ENCODE measurements around the gene GRAPL. TPM values are rescaled to one million over a fixed set of nuclear protein-coding genes. Genes with fewer than 3 reads are reported as not detected.
"Not testable (repeated sequence)": the region's sequence is repeated elsewhere in the genome, so short reads cannot be mapped to it uniquely, and the experiment has no call there.

GRAPL gene
- total and polyA plus RNA-seq, 2 of the 13 experiments (the other 11 are each of a cell fraction or from before 2014, with no cell fraction given) = 0.62 TPM; not detected in 1

GRCh38 chr17:19133793-19134192, 6.4 kb downstream of the GRAPL start:
- FAIRE-seq; POLR2A ChIA-PET; H3K27ac ChIP-seq (ENCODE audit: extremely low read length, insufficient read depth, low read length); CTCF ChIA-PET (ENCODE audit: low intra/inter-chr PET ratio, low total read pairs); BruUV-seq (replicated peaks); intact Hi-C loops (cut with micrococcal nuclease; ENCODE audit: unreplicated experiment); H3K9ac ChIP-seq (ENCODE audit: insufficient read depth, low read depth, low read length); in situ Hi-C loops (cut with HindIII; ENCODE audit: extremely low pct_ligation_motif_present, low pct_unique_long_range_greater_than_20kb); H4K20me1 ChIP-seq (ENCODE audit: insufficient read depth, low read length); ATAC-seq; H3K4me3 ChIP-seq (replicated peaks in 1 of 3; ENCODE audit: insufficient read depth in 1 of 3, low read depth in 2 of 3, low read length in 3 of 3); DNase-seq (ENCODE audit: low spot score); H3K4me1 ChIP-seq (ENCODE audit: insufficient read depth, low read length); H3K9me3 ChIP-seq (ENCODE audit: low read length); H2AFZ ChIP-seq (ENCODE audit: low read length); H3K36me3 ChIP-seq (replicated peaks in 1 of 2; ENCODE audit: control insufficient read depth in 1 of 2, insufficient read depth in 2 of 2, low read length in 2 of 2); H3K79me2 ChIP-seq (ENCODE audit: insufficient read depth, low read length); H3K4me2 ChIP-seq (ENCODE audit: low read depth, low read length); H3K27me3 ChIP-seq (ENCODE audit: control insufficient read depth in 1 of 2, insufficient read depth in 2 of 2, low read length in 2 of 2): not testable (repeated sequence)
- no CpG with 5 or more reads among the region's 9 CpGs for WGBS (ENCODE audit: low lambda C conversion rate)

- H3K4me3 ChIP-seq (replicated peaks in 1 of 3; ENCODE audit: insufficient read depth in 1 of 3, low read depth in 2 of 3, low read length in 3 of 3); H4K20me1 ChIP-seq (ENCODE audit: insufficient read depth, low read length); H2AFZ ChIP-seq (ENCODE audit: low read length); FAIRE-seq; POLR2A ChIA-PET; H3K4me2 ChIP-seq (ENCODE audit: low read depth, low read length); H3K27ac ChIP-seq (ENCODE audit: extremely low read length, insufficient read depth, low read length); H3K4me1 ChIP-seq (ENCODE audit: insufficient read depth, low read length); H3K9ac ChIP-seq (ENCODE audit: insufficient read depth, low read depth, low read length); DNase-seq (ENCODE audit: low spot score); in situ Hi-C loops (cut with HindIII; ENCODE audit: extremely low pct_ligation_motif_present, low pct_unique_long_range_greater_than_20kb); H3K9me3 ChIP-seq (ENCODE audit: low read length); H3K36me3 ChIP-seq (replicated peaks in 1 of 2; ENCODE audit: control insufficient read depth in 1 of 2, insufficient read depth in 2 of 2, low read length in 2 of 2); intact Hi-C loops (cut with micrococcal nuclease; ENCODE audit: unreplicated experiment); H3K79me2 ChIP-seq (ENCODE audit: insufficient read depth, low read length); H3K27me3 ChIP-seq (ENCODE audit: control insufficient read depth in 1 of 2, insufficient read depth in 2 of 2, low read length in 2 of 2); ATAC-seq; BruUV-seq (replicated peaks); CTCF ChIA-PET (ENCODE audit: low intra/inter-chr PET ratio, low total read pairs): not testable (repeated sequence)
- WGBS (ENCODE audit: low lambda C conversion rate) = no CpG with 5 or more reads among the region's 13 CpGs
Observed at GRCh38 chr17:19135391-19135790, 8.0 kb downstream of the GRAPL start.

GRCh38 chr17:19136138-19136537, 8.7 kb downstream of the GRAPL start:
- DNase-seq (ENCODE audit: low spot score); H3K4me2 ChIP-seq (ENCODE audit: low read depth, low read length); FAIRE-seq; H3K4me3 ChIP-seq (replicated peaks in 1 of 3; ENCODE audit: insufficient read depth in 1 of 3, low read depth in 2 of 3, low read length in 3 of 3); H3K27ac ChIP-seq (ENCODE audit: extremely low read length, insufficient read depth, low read length); H4K20me1 ChIP-seq (ENCODE audit: insufficient read depth, low read length); H3K79me2 ChIP-seq (ENCODE audit: insufficient read depth, low read length); CTCF ChIA-PET (ENCODE audit: low intra/inter-chr PET ratio, low total read pairs); H3K4me1 ChIP-seq (ENCODE audit: insufficient read depth, low read length); H3K36me3 ChIP-seq (replicated peaks in 1 of 2; ENCODE audit: control insufficient read depth in 1 of 2, insufficient read depth in 2 of 2, low read length in 2 of 2); H2AFZ ChIP-seq (ENCODE audit: low read length); H3K9ac ChIP-seq (ENCODE audit: insufficient read depth, low read depth, low read length); BruUV-seq (replicated peaks); intact Hi-C loops (cut with micrococcal nuclease; ENCODE audit: unreplicated experiment); POLR2A ChIA-PET; H3K27me3 ChIP-seq (ENCODE audit: control insufficient read depth in 1 of 2, insufficient read depth in 2 of 2, low read length in 2 of 2); in situ Hi-C loops (cut with HindIII; ENCODE audit: extremely low pct_ligation_motif_present, low pct_unique_long_range_greater_than_20kb); H3K9me3 ChIP-seq (ENCODE audit: low read length): not testable (repeated sequence)
- peak; percentile 71 for ATAC-seq
- WGBS (ENCODE audit: low lambda C conversion rate) = no CpG with 5 or more reads among the region's 17 CpGs

Data from HepG2 (cell line).